HUES64 (cell line): Measurements from ENCODE around the gene SHROOM1.

Experiments
- H3K27ac ChIP-seq: 2 replicates; pipeline ENCODE4 v1.7.0; 2013; ENCODE audit warnings: low read depth, low read length, inconsistent platforms
- H3K27me3 ChIP-seq: 2 replicates; pipeline ENCODE4 v1.6.1; 2013; ENCODE audit warnings: mild to moderate bottlenecking, low read length; ENCODE audit not compliant: insufficient read depth
- H3K36me3 ChIP-seq: 2 replicates; pipeline ENCODE4 v1.6.1; 2013; ENCODE audit warnings: mild to moderate bottlenecking, low read length; ENCODE audit not compliant: insufficient read depth
- H3K4me1 ChIP-seq: 2 replicates; pipeline ENCODE4 v1.6.1; 2013; ENCODE audit warnings: mild to moderate bottlenecking, low read length, moderate library complexity; ENCODE audit not compliant: insufficient read depth
- H3K4me3 ChIP-seq: 2 replicates; pipeline ENCODE4 v1.5.1; 2013; ENCODE audit warnings: mild to moderate bottlenecking, low read length, moderate library complexity
- H3K9ac ChIP-seq: 2 replicates; pipeline ENCODE4 v1.6.1; 2013; ENCODE audit warnings: mild to moderate bottlenecking, low read depth, low read length
- H3K9me3 ChIP-seq: 2 replicates; pipeline ENCODE4 v1.6.1; 2013; ENCODE audit warnings: low read depth, low read length; ENCODE audit not compliant: insufficient read depth
- WGBS: fragments of 150-250, 120-280 bp; methylation state at CpG from one replicate; pipeline ENCODE4 v1.1.7; 2013; ENCODE audit warnings: missing lambda C conversion rate; 5-methylcytosine and 5-hydroxymethylcytosine counted together

Gene SHROOM1

GRCh38 chr5:132774896-132775295, 55.6 kb downstream of the SHROOM1 start:
- H3K27me3 ChIP-seq = peaks cover 54% of the 10 kb centered on the region
- H3K9ac ChIP-seq = no peak overlapping the region
- no peak overlapping the region for H3K27ac ChIP-seq
- H3K9me3 ChIP-seq = no peaks in the 10 kb centered on the region
- H3K4me3 ChIP-seq = no peak overlapping the region
- H3K4me1 ChIP-seq = peaks cover 15% of the 10 kb centered on the region; the same call in 1 of the 2 replicates
- H3K36me3 ChIP-seq = no peaks in the 10 kb centered on the region
- 94% methylated on average over 5 of the region's 5 CpGs for WGBS

GRCh38 chr5:132774406-132774805, 56.0 kb downstream of the SHROOM1 start:
- H3K27ac ChIP-seq = no peak overlapping the region
- peaks cover 49% of the 10 kb centered on the region for H3K27me3 ChIP-seq
- H3K9ac ChIP-seq = no peak overlapping the region
- H3K4me3 ChIP-seq = no peak overlapping the region
- H3K36me3 ChIP-seq = no peaks in the 10 kb centered on the region
- peaks cover 15% of the 10 kb centered on the region; the same call in 1 of the 2 replicates for H3K4me1 ChIP-seq
- H3K9me3 ChIP-seq = no peaks in the 10 kb centered on the region
- 90% methylated on average over 3 of the region's 3 CpGs for WGBS

DNA sequence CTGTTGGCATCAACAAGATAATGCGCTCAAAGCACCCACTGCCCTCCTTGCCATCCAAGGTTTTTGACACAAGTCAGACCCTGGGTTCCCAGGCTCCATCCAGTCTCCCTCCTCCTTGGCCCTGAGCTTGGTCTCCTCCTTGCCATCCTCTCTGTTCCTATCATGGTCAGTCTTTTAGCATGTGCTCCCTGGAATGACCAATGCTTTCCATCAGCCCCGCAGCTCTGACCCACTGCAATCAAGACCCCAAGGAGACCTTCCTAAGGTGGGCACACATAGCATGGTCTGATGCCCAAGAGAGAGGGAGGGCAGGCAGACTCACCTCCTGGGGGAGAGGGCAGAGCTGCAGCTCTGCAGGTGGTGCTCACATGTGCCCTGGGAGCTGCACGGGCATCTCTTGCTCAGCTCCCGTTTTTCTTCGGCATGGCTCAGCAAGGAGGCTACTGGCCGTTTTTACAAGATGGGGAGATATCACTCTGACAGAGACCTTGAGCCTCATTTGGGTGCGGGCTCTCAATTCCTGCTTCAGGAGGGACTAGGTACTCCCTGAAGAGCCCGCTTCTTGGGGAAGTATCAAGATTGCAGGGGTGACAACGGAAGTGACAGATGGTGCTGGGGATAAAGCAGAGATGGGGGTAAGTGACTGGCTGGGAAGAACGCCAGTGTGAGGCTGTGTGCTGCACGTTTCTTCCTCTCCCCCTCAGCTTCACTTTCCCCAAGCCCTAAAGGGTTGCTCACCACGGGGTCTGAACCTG, 56.7 kb downstream of the SHROOM1 start:
- Histone ChIP-seq H3K9ac (no peak overlapping the region), H3K36me3 (no peaks in the 10 kb centered on the region), H3K27ac (no peak overlapping the region), H3K4me3 (no peak overlapping the region), H3K27me3 (peaks cover 42% of the 10 kb centered on the region), H3K4me1 (peaks cover 15% of the 10 kb centered on the region; the same call in 1 of the 2 replicates), H3K9me3 (no peaks in the 10 kb centered on the region)
- 92% methylated on average over 12 of the region's 12 CpGs for WGBS

GRCh38 chr5:132773114-132773513, 57.3 kb downstream of the SHROOM1 start:
- H3K27me3 ChIP-seq = peaks cover 36% of the 10 kb centered on the region
- H3K27ac ChIP-seq = no peak overlapping the region
- H3K36me3 ChIP-seq = no peaks in the 10 kb centered on the region
- peaks cover 15% of the 10 kb centered on the region; the same call in 1 of the 2 replicates for H3K4me1 ChIP-seq
- WGBS = 90% methylated on average over 5 of the region's 5 CpGs
- H3K9me3 ChIP-seq = no peaks in the 10 kb centered on the region
- H3K9ac ChIP-seq = no peak overlapping the region
- no peak overlapping the region for H3K4me3 ChIP-seq

DNA sequence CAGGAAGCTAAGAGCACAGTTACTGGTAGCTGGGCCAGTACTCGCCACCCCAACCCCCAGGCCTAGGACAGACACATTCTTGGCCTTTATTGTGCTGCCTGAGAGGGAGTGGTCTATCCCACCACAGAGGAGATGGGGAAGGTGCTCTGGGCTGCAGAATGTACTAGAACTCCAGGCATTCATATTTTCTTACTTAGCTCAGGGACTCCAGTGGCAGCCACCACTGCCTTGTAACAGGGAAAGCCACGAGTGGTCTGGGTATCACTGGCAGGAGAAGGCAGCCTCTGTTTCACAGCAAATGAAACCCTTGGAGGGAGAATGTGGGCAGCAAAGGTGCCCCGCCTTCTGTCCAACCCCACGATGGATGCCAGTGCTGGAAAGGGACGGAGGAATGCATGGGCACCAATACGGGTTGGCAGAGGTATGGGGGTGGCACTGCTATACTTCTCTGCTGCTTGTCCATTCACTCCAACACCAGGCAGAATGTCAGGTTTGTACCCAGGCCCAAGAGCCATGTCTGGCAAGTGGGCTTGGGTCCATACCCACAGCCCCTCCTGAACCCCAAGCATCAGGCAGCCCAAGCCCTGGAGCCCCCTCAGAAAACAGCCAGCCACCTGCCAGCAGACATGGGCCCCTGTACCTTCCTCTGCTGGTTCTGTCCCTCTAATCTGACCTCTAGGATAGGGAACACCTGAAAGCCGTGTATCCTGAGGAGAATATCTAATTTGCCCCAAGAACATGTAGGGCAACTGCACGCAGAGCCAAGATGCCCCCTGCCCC, 58.0 kb downstream of the SHROOM1 start:
- Histone ChIP-seq H3K4me1 (peaks cover 15% of the 10 kb centered on the region; the same call in 1 of the 2 replicates), H3K9ac (no peak overlapping the region), H3K36me3 (no peaks in the 10 kb centered on the region), H3K27me3 (peaks cover 29% of the 10 kb centered on the region), H3K9me3 (no peaks in the 10 kb centered on the region), H3K4me3 (no peak overlapping the region), H3K27ac (no peak overlapping the region)
- WGBS = 93% methylated on average over 8 of the region's 8 CpGs
